A673 (cell line): ENCODE results near the gene FOXC1. TPM values are rescaled to one million over a fixed set of nuclear protein-coding genes. Genes with fewer than 3 reads are reported as not detected.

ENCODE experiments used
- BruUV-seq: library from RNA; stranded (reverse); fragments of 400-500 nt; replicated peaks from 2 replicates; lab custom pipeline; 2021; lab: Mats Ljungman, UMichigan
- CTCF ChIA-PET: fragments of 300-600 bp; sonication (Branson Sonifier 250); formaldehyde crosslinking; loops from one replicate; lab custom pipeline; 2022; ENCODE audit warnings: antibody characterized with exemption; lab: Charles Lee
- POLR2A ChIA-PET: fragments of 300-600 bp; sonication (Branson Sonifier 250); formaldehyde crosslinking; loops from one replicate; lab custom pipeline; 2022; ENCODE audit warnings: antibody characterized with exemption; ENCODE audit not compliant: low non-redundant PET; lab: Charles Lee
- DNase-seq: peaks from one replicate; pipeline ENCODE4 v3.0.0-alpha.2; 2015; ENCODE audit warnings: low spot score
- H3K27ac ChIP-seq: fragments of 200-600 bp; sonication (generic); 2 replicates; pipeline ENCODE4 v1.5.1; 2016; ENCODE audit warnings: mixed run types, low read depth, mild to moderate bottlenecking, mixed read lengths, antibody characterized with exemption, low read length; ENCODE audit not compliant: poor library complexity, severe bottlenecking
- H3K27me3 ChIP-seq: fragments of 200-600 bp; sonication (generic); replicated peaks from 2 replicates; pipeline ENCODE4 v1.6.1; 2017; ENCODE audit warnings: mixed run types, low read depth, mild to moderate bottlenecking, mixed read lengths, antibody characterized with exemption, low read length; ENCODE audit not compliant: insufficient read depth, poor library complexity
- H3K36me3 ChIP-seq: fragments of 200-600 bp; sonication (generic); 2 replicates; pipeline ENCODE4 v1.6.1; 2016; ENCODE audit warnings: mixed run types, mild to moderate bottlenecking, mixed read lengths, antibody characterized with exemption, low read length; ENCODE audit not compliant: insufficient read depth, poor library complexity, severe bottlenecking
- H3K4me1 ChIP-seq: fragments of 200-600 bp; sonication (generic); 2 replicates; pipeline ENCODE4 v1.6.1; 2017; ENCODE audit warnings: mixed run types, mild to moderate bottlenecking, mixed read lengths, antibody characterized with exemption, low read length; ENCODE audit not compliant: insufficient read depth, poor library complexity, severe bottlenecking
- H3K4me3 ChIP-seq: fragments of 200-600 bp; sonication (generic); 2 replicates; pipeline ENCODE4 v1.5.1; 2016; ENCODE audit warnings: low read depth, mixed run types, mild to moderate bottlenecking, mixed read lengths, low read length; ENCODE audit not compliant: poor library complexity, severe bottlenecking
- H3K9me3 ChIP-seq: fragments of 200-600 bp; sonication (generic); 2 replicates; pipeline ENCODE4 v1.6.1; 2016; ENCODE audit warnings: mixed run types, low read depth, mild to moderate bottlenecking, mixed read lengths, antibody characterized with exemption, low read length; ENCODE audit not compliant: poor library complexity, severe bottlenecking
- CTCF ChIP-seq: fragments of 300-800, 200-600 bp; sonication (generic); conservative IDR thresholded peaks from 2 replicates; pipeline ENCODE4 v1.5.1; 2017; ENCODE audit warnings: low read depth, mild to moderate bottlenecking, antibody characterized with exemption, low read length, moderate library complexity, mixed read lengths
- EZH2 ChIP-seq: fragments of 200-600 bp; sonication (generic); IDR thresholded peaks from 2 replicates; pipeline ENCODE4 v1.6.1; 2017; ENCODE audit warnings: borderline replicate concordance, low read depth, mild to moderate bottlenecking, mixed read lengths, antibody characterized with exemption, low read length; ENCODE audit not compliant: poor library complexity, severe bottlenecking
- intact Hi-C: fragments of 100-400 bp; cut with micrococcal nuclease; formaldehyde crosslinking; loops from one replicate; pipeline ENCODE4 v1.10.0; 2022; ENCODE audit not compliant: unreplicated experiment
- total RNA-seq: library from RNA; stranded (reverse); gene quantifications from 2 replicates; pipeline ENCODE4 v1.2.3, GENCODE V29; 2021

Gene FOXC1
- total RNA-seq, 1 experiment from 2014 or later = 0.49 TPM

GRCh38 chr6:1658212-1659005 is 48.7 kb downstream of the FOXC1 start:
- ChIA-PET CTCF (no interaction called here), POLR2A (no interaction called here)
- Histone ChIP-seq H3K4me1 (peaks cover 11% of the 10 kb centered on the region), H3K27ac (no peak overlapping the region), H3K36me3 (no peaks in the 10 kb centered on the region), H3K27me3 (no peaks in the 10 kb centered on the region), H3K4me3 (no peak overlapping the region), H3K9me3 (no peaks in the 10 kb centered on the region)
- TF ChIP-seq EZH2 (no peak), CTCF (no peak)
- intact Hi-C loops = no loop called here
- no TSS peak for BruUV-seq
- DNase-seq = no peak

- POLR2A ChIA-PET = no interaction called here
- no peak overlapping the region for H3K4me3 ChIP-seq
- no peaks in the 10 kb centered on the region for H3K27me3 ChIP-seq
- no peak for DNase-seq
- H3K36me3 ChIP-seq = no peaks in the 10 kb centered on the region
- no peak overlapping the region for H3K27ac ChIP-seq
- peaks cover 11% of the 10 kb centered on the region for H3K4me1 ChIP-seq
- no peaks in the 10 kb centered on the region for H3K9me3 ChIP-seq
- intact Hi-C loops = no loop called here
- TF ChIP-seq CTCF (no peak), EZH2 (no peak)
- BruUV-seq = no TSS peak
- CTCF ChIA-PET = no interaction called here
These were observed 50.1 kb downstream of the FOXC1 start for GRCh38 chr6:1659816-1660215.

GRCh38 chr6:1662534-1662933 is 52.8 kb downstream of the FOXC1 start:
- intact Hi-C loops = no loop called here
- Histone ChIP-seq H3K27ac (no peak overlapping the region), H3K4me1 (peaks cover 2% of the 10 kb centered on the region), H3K36me3 (no peaks in the 10 kb centered on the region), H3K27me3 (no peaks in the 10 kb centered on the region), H3K4me3 (no peak overlapping the region), H3K9me3 (no peaks in the 10 kb centered on the region)
- TF ChIP-seq CTCF = no peak
- no peak for TF ChIP-seq EZH2
- BruUV-seq = no TSS peak
- POLR2A ChIA-PET = no interaction called here
- CTCF ChIA-PET = no interaction called here
- no peak for DNase-seq

Other genes starting within 250 kb of the FOXC1 start
- 0.13 TPM in 2 replicates for gene FOXF2, start 220.3 kb upstream of the FOXC1 start, total RNA-seq